HK-2 (cell line): Measurements from ENCODE around the gene DCUN1D1.
A peak's percentile ranks its signal among the peaks of the same experiment; 100 is the strongest.
"Not testable (repeated sequence)": the region's sequence is repeated elsewhere in the genome, so short reads cannot be mapped to it uniquely, and the experiment has no call there.

Experiments
- DNase-seq: peaks from one replicate; pipeline ENCODE4 v3.0.0-alpha.2; 2018; ENCODE audit not compliant: unreplicated experiment

The DCUN1D1 gene

DNA sequence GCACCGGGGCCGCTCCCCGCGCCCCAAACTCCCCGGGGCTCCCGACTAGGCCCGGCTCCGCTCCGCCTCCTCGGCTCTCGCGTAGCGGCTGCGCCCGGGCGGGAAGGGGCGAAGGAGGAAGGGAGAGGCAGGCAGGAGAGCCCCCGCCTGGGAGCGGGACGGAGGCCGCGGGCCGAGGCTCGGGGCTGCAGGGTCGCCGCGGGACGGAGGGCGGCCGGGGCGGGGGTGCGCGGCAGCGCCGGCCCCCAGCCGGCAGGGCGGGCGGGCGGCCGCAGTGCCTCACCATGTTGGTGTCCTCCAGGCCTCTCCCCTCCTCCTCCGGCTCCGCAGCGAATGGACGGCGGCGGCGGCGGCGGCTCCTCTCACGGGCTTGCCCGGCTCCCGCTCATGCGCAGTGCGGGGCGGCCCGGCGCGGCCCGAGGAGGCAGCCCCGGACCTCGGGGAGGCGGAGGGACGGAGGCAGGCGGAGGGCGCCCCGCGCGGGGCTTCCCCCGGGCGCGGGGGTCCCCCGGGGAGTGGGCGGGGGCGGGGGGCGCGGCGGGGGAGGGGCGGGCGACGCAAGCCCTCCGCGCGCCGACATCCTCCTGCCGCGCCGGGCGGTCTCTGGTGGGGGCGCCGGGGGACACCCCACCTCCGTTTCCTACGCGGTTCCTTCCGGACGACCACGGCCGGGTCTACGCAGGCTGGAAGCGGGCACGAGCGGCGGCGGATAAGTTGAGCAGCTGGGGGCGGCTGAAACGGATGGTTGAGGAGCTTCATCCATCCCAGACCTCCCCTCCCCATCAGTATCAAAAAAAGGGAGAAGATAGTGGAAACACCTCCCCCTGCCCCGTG is at the start of gene DCUN1D1:
DCUN1D1 (minus strand) TSS at position 335 of the 834 bp plus-strand sequence; CDS start at position 286, 49 bp downstream.
- peak; percentile 90 for DNase-seq

DNA sequence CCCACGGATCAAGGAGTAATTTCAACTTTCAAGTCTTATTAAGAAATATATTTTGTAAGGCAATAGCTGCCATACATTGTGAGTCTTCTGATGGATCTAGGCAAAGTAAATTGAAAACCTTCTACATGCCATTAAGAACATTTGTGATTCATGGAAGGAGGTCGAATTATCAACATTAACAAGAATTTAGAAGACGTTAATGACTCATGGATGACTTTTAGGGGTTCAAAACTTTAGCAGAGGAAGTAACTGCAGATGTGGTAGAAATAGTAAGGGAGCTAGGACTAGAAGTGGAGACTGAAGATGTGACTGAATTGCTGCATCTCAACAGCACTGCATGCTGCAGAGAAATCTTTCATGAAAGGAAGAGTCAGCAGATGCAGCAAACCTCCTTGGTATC is 48.1 kb upstream of the DCUN1D1 start:
- DNase-seq: no peak

DNA sequence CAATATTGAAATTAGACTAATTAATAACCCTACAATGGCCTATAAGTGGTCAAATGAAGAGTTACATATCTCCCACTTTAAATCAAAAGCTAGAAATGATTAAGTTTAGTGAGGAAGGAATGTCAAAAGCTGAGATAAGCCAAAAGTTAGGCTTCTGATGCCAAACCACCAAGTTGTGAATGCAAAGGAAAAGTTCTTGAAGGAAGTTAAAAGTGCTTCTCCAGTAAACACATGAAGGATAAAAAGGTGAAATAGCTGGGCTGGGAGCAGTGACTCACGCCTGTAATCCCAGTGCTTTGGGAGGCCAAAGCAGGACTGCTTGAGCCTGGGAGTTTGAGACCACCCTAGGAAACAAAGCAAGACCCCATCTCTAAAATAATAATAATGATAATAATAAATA is 46.9 kb upstream of the DCUN1D1 start:
- DNase-seq: no peak

DNA sequence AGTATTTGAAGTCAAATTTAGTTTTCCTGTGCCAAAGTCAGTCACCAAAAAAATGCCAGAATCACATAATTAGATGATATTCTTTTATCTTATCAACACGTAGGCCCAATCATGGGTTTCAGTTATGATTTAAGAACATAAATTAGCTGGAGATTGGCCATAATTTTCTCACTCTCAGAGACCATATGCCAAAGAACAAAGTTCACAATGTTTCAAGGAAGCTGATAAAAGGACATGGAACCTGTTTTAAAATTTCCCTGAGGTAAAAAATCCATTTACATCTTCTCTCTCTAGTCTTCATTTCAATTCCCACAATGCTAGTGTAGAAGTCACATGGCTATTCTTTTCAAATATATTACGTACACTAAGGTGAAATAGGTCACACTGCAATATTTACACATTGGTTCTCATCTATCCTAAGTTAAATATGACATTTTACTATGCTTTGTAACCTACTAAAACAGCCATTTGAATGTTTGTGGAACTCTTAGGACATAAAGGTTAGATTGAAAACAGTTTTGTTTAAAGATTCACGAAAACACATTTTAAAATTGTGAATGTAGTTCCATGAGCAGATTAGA is 42.7 kb upstream of the DCUN1D1 start:
- DNase-seq: no peak

DNA sequence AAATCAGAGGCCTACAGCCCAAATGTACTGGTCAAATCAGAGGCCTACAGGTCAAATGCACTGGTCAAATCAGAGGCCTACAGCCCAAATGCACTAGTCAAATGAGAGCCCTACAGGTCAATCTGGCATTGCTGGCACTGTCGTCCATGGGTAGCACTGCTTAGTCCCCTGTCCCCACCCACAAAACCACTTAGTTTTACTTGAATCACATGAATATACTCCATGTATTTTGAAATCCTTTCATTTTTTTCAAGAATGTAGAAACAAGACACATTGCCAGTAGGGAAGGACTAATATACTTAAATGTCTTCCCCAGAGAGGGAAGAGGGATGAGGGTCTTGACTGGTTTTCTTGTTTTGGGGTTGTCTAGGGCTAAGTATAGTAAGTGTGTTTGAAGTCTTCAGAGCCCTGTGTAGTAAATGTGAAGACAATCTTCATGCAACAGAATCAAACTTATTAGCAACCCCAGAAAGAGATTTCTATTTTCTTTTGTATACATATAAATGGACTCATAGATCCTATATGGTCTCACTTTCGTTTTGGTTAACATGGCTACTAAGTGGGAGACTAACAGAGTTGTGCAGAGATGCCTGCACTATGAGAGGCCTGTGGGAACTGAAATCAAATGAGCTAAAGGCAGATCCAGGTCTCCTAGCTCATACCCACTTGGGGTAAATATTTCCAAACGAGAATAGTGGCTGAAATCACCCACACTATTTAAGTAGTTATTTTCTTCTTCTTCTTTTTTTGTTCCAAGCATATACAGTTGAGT is 38.3 kb upstream of the DCUN1D1 start:
- no peak for DNase-seq

DNA sequence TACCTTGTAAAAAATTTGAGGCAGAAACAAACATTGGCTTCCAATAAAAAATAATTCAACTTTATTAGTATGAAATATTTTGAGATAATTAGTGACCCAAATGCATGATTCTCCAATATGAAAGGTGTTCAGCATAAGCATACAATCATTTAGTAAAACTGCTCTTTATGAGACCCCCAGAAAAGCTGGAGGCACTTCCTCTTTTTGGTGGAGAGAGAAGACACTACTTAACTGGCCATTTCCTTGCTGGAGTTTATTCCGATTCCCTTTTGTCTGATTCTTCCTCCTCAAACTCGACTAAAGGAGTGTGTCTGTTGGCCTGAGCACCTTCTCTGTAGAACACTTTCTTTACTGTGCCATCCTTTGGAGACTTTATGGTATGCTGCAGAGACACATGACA is 34.8 kb upstream of the DCUN1D1 start:
- no peak for DNase-seq

DNA sequence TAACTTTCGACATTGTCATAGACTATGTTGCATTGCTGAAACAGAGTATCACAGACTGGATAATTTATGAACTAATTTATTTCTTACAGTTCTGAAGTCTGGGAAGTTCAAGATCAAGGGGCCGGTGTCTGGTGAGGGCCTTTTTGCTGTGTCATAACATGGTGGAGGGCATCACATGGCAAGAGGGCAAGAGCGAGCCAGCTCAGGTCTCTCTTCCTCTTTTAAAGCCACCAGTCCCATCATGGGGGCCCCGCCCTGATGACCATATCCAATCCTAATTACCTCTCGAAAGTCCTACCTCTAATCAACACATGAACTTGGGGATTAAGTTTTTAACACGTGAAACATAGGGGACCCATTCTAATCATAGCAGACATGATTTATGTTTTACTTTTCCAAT is 33.5 kb upstream of the DCUN1D1 start:
- no peak for DNase-seq

DNA sequence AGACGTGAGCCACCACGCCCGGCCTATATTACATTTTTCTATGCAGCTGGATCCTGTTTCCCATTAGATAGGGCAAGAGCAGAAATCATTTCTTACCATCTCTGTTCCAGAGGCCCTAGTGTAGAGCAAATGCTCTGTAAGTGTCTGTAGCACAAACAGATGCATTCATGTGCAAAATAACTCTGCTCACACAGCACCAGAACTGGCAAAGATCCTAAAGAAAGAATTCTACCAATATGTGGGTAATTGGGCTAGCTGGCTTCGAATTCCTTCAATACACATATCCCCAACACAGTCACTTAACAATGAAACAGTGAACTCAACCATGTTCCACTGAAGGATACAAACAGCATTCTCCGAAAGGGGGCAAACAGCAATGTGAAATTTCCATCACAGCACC is 32.7 kb upstream of the DCUN1D1 start:
- no peak for DNase-seq

DNA sequence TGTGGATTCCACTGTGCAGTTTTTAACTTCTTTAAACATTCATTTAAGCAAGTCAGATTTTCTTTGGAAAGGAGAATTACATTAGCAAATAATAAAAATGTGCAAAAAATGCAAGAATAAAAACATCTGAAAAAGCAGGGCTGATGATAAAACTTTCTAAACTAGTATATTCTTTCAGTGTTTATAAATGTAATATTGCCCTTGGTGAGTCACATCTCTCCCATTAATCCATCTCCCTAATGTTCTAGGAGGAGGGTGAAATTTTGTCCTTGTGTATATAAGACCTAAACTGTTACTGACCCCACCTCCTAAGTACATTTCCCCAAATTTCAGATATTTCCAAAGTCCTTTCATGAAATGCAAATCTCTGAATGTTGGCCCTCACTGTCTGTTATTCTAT is 28.5 kb upstream of the DCUN1D1 start:
- no peak for DNase-seq

DNA sequence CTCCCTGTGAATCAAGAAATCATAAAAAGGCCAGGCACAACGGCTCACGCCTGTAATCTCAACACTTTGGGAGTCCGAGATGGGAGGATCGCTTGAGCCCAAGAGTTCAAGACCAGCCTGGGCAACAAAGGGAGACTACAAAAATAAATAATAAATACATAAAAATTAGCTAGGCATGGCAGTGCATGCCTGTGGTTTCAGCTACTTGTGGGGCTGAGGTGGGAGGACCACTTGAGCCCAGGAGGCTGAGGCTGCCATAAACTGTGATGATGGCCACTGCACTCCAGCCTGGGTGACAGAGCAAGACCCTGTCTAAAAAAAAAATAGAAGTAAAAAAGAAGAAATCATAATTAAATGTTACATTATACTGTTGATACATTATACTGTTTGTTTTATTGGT is 28.0 kb upstream of the DCUN1D1 start:
- DNase-seq: no peak

DNA sequence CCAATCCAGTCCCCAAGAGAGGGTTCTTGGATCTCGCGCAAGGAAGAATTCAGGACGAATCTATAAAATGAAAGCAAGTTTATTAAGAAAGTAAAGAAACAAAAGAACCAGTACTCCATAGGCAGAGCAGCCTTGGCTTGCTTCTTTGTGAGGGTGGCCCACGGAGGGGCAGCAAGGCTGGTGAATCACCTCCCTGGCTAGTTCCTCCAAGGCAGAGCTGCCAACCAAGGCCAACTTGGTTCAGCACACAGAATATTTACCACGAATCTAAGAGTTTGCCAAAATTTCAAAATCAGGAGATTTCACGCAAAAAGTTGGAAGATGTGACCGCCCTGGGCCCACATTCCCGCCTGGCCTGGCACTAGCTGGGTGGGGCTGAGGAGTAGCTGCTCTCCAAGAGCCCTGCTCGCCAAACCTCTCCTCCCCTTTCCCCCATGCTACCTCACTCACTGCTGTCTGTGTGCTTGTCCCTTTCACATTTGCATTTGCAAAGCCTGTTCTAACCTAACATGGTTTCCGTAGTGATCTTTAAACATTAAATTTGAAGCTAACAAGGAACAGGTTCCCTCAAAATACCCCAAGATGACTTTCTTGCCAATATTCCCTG is 26.2 kb upstream of the DCUN1D1 start:
- DNase-seq: no peak

DNA sequence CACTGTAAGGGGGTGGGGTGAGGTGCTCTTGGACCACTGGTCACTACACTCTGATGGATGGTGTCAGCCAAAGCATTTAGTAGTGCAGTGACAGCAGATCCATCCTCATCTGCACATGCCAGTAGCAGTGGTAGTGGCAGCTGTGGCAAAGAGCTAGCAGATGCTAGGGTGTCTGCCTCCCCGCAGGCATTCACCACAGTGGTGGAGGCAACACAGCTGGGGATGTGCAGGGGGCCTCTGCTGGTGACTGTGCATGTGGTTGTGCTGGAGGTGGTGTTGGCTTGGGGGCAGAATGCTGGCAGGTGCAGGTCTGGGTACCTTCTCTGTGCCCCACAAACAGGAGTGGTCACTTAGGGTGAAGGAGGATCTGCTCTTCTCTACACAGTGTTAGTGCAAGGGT is 19.4 kb upstream of the DCUN1D1 start:
- DNase-seq: no peak

DNA sequence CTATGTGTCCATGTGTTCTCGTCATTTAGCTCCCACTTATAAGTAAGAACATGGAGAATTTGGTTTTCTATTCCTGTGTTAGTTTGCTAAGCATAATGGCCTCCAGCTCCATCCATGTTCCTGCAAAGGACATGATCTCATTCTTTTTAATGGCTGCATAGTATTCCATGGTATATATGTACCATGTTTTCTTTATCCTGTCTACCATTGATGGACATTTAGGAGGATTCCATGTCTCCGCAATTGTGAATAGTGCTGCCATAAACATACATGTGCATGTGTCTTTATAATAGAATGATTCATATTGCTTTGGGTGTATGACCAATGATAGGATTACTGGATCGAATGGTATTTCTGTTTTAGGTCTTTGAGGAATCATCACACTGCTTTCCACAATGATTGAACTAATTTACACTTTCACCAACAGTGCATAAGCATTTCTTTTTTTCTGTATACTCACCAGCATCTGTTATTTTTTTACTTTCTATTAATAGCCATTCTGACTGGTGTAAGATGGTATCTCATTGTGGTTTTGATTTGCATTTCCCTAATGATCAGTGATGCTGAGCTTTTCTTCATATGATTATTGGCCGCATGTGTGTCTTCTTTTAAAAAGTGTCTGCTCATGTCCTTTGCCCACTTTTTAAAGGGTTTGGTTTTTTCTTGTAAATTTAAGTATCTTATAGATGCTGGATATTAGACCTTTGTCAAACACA is 13.3 kb upstream of the DCUN1D1 start:
- not testable (repeated sequence) for DNase-seq

DNA sequence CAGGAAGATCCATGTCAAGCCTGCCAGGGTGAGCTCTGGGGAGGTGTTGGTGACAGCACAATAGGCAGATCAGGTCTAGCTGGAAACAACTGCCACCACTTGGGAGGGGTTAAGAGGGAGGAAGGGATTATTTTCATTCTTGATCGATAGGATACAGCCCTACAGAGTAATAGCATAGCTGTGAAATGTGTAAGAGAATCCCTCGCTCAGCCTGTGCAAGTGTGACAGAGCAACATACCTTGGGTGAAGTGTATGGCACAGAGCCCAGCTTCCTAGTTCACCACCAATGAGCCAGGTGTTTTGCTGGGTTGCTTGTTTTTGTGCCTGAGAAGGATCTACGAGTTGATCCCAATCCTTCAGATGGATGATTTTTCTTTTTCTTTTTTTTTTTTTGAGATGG is 9.2 kb upstream of the DCUN1D1 start:
- no peak for DNase-seq

DNA sequence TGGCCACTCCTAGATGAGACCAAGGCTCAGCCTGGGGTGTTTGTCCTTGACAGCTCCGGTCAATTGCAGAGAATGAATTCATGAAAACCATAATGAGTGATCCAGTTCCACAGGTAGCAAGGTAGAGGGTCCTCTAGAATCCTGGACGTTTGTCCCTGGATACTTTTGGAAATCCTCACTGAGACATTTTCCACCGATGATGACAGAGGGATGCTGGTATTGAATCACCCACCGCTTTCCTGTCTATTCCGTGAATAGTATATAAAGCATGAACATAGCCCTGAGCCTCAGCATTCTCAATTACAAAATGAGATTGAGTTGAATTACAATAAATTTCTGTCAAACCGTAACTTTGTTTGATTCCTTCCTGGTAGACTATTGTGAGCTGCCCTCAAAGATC is 5.7 kb upstream of the DCUN1D1 start:
- no peak for DNase-seq

DNA sequence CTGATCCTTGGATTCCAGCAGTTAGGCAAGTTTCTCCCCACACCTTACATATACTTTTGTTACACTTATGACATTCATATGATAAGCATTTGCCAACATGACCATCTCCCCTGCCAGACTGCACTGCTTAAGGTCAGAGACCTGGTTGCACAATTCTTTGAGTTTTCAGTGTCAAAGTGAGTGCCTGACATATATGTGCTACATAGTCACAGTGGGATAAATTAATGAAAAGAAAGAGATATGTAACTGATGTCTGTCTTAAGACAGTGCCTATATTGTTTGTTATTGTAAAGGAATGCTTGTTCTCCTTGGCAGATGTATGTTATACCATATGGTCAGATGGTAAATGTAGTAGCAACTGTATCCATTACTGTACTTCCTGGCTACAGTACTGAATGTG is 3.5 kb upstream of the DCUN1D1 start:
- no peak for DNase-seq

DNA sequence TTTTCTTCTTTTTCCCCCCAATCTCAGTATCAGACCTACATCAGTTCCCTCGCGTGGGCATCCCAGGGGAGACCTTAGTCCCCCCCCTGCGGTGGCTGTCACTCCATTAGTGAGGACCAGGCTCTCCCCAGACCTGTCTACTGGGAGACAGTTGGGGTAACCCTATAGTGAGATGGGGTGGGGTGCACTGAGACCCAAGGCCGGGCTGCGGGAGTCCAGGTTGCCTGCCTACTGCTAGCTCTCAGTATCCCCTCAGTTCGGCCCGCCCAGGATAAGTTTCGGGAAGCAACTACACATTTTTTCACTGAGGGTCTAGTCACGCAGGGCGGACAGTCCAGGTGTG is 671 bp upstream of the DCUN1D1 start:
- DNase-seq: no peak

DNA sequence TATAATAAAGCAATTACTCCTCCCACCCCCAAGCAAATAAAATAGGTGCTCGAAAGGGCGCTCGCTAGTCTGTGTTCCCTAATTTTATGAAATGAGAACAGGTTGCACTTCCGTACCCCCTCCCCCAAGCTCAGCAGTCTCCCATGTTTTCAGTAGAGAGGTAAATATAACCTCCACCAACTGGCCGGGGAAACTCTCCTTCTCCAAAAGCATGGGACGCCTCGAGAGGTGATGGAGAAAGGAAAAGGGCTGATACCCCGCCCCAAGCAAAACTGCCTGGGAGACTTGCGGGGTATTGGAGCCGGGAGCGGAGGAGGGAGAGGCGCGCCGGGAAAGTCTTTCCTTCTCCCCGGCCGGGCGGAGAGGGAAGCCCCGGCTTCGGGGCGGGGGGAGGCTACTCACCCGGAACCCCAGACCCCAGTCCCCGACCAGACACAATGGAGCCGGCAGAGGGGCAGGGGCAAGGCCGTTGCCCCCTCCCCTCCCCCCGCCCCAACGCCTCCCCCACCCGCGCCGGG is 605 bp downstream of the DCUN1D1 start:
- DNase-seq: peak; percentile 44

DNA sequence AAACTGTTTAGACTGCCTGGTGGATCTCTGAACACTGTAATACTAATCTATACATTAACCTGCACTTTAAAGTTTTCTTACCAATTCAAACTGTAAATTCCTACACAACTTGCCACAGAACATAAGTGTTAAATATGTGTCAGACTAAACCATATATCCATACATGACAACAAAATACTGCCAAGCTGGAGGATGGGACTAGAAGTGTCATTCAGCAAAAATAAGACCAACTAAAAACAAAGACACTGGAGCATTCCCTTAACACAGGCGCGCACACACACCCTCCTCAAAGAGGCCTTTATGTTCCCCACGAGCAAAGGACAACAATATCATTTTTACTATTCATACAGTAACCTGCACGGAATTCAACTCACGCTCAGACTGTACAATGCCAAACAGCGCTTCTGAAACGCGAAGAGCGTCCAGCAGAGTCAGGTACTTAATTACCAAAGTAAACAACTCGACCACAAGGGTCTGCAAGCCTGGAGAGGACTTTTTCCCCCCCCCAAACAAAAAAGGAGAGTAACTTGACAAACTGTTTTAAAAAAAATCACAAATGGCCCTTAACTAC is 1.1 kb downstream of the DCUN1D1 start:
- no peak for DNase-seq

DNA sequence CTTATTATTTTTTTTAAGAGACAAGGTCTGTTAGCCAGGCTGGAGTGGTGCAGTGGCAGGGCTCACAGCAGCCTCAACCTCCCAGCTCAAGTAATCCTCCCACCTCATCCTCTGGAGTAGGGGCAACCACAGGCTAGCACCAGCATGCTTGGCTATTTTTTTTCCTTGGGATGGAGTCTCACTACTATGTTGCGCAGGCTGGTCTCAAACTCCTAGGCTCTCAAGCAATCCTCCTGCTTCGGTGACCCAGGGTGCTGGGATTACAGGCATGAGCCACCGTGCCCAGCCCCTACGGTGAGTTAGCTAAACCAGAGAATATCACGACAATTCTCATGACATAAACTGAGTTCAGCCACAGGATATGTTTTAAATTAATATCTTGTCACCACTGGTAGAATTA is 2.0 kb downstream of the DCUN1D1 start:
- DNase-seq: no peak

DNA sequence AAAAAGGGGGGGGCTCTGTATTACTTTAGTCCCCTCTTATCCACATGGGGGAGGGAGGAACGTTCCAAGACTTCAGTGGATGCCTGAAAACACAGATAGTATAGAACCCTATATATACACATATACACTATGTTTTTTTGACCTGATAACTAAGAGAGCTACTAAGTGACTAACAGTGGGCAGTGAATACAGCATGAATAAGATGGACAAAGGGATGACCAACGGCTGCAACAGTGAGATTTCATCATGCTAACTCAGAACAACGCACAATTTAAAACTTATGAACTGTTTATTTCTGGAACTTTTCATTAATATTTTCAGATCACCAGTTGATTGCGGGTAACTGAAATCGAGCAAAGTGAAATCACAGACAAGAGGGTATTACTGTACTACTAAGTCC is 7.3 kb downstream of the DCUN1D1 start:
- no peak for DNase-seq
